ENCODE results near the gene EEF1AKMT2. TPM values are rescaled to one million over a fixed set of nuclear protein-coding genes. Genes with fewer than 3 reads are reported as not detected.
A peak's percentile ranks its signal among the peaks of the same experiment; 100 is the strongest.

Gene EEF1AKMT2
- total and polyA plus RNA-seq, 2 of the 13 experiments (the other 11 are each of a cell fraction or from before 2014, with no cell fraction given) = 11.3 to 19.3 TPM

DNA sequence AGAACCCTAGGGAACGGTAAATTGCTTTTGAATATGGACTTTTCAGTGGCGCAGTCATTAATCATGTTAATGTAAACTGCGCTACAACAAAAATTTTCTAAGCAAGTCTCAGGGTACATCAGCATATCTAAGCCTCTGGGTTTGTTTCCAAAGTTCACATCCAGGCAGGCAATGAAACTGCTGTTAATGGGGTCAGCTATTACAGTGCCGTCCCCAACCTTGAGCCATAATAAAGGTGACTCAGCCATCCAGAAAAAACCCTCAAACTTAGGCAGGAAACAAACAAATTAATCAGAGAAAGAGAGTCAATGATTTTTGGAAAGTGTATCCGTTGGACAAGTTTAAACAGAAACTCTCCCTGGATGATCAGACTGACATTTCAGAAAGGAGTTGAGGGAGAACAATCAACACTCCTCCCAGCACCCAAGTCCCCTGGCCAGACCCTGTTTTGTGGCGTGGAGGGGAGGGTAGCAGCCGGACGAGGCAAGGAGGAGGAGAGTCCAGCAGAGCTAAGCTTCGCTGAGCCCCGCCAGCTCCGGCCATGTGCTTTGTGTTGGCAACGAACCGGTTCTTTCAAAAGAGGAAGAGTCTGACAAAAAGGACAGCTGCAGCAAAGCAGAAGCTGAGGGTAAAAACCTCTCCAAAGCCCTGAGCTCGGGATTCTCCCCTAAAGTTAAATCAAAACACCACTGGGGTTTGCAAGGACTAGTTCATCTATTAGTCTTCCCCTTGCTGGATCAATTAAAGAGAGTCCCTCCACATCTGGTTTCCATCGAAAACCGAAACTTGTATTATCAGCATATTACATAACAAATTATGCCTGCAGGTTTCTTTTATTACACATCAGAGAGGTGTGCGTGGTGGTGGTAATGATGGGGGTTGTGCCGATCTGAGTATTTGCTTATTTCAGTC lies 51.1 kb downstream of the EEF1AKMT2 start (continued):
- no peak for TF ChIP-seq HOXA7 (CRISPR knock-in tag; IDR thresholded peaks at IDR 0.05)
- peak; percentile 68; the same call in 1 of the 2 replicates for TF ChIP-seq MIXL1 (CRISPR knock-in tag; IDR thresholded peaks at IDR 0.05)
- peak; percentile 47; the same call in 1 of the 2 replicates for TF ChIP-seq TBX2 (CRISPR knock-in tag; IDR thresholded peaks at IDR 0.05; ENCODE audit: borderline replicate concordance)
- TF ChIP-seq ZNF343 (CRISPR knock-in tag; IDR thresholded peaks at IDR 0.05) = no peak
- TF ChIP-seq ZNF138 (CRISPR knock-in tag; IDR thresholded peaks at IDR 0.05; ENCODE audit: low read depth) = no peak
- TF ChIP-seq EP300 (IDR thresholded peaks at IDR 0.05; ENCODE audit: low read depth in 2 of 2, low read length in 2 of 2) = peak in 1 of 2 experiments; percentile 29; a peak in 1 of 4 replicates
- no peak for TF ChIP-seq EP300 (CRISPR knock-in tag; IDR thresholded peaks at IDR 0.05; ENCODE audit: borderline replicate concordance)
- TF ChIP-seq, protein P1, sequence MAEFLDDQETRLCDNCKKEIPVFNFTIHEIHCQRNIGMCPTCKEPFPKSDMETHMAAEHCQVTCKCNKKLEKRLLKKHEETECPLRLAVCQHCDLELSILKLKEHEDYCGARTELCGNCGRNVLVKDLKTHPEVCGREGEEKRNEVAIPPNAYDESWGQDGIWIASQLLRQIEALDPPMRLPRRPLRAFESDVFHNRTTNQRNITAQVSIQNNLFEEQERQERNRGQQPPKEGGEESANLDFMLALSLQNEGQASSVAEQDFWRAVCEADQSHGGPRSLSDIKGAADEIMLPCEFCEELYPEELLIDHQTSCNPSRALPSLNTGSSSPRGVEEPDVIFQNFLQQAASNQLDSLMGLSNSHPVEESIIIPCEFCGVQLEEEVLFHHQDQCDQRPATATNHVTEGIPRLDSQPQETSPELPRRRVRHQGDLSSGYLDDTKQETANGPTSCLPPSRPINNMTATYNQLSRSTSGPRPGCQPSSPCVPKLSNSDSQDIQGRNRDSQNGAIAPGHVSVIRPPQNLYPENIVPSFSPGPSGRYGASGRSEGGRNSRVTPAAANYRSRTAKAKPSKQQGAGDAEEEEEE (CRISPR knock-in tag; IDR thresholded peaks at IDR 0.05; ENCODE audit: borderline replicate concordance) = no peak
- TF ChIP-seq, protein P2, sequence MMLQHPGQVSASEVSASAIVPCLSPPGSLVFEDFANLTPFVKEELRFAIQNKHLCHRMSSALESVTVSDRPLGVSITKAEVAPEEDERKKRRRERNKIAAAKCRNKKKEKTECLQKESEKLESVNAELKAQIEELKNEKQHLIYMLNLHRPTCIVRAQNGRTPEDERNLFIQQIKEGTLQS (CRISPR knock-in tag; IDR thresholded peaks at IDR 0.05) = peak; percentile 35; the same call in 1 of the 2 replicates
- no peak for TF ChIP-seq ELF1 (CRISPR knock-in tag; IDR thresholded peaks at IDR 0.05)
- TF ChIP-seq ZNF292 (CRISPR knock-in tag; IDR thresholded peaks at IDR 0.05; ENCODE audit: borderline replicate concordance, low read depth) = no peak
- TF ChIP-seq SMYD3 (CRISPR knock-in tag; IDR thresholded peaks at IDR 0.05) = no peak
- TF ChIP-seq ZNF550 (CRISPR knock-in tag; IDR thresholded peaks at IDR 0.05; ENCODE audit: borderline replicate concordance) = no peak
- no peak for TF ChIP-seq ZNF629 (CRISPR knock-in tag; conservative IDR thresholded peaks at IDR 0.05)
- no peak for TF ChIP-seq PHF20 (CRISPR knock-in tag; IDR thresholded peaks at IDR 0.05)
- peak; percentile 66 for TF ChIP-seq FOSL2 (CRISPR knock-in tag; IDR thresholded peaks at IDR 0.05)
- TF ChIP-seq, protein P3, sequence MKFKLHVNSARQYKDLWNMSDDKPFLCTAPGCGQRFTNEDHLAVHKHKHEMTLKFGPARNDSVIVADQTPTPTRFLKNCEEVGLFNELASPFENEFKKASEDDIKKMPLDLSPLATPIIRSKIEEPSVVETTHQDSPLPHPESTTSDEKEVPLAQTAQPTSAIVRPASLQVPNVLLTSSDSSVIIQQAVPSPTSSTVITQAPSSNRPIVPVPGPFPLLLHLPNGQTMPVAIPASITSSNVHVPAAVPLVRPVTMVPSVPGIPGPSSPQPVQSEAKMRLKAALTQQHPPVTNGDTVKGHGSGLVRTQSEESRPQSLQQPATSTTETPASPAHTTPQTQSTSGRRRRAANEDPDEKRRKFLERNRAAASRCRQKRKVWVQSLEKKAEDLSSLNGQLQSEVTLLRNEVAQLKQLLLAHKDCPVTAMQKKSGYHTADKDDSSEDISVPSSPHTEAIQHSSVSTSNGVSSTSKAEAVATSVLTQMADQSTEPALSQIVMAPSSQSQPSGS (CRISPR knock-in tag; IDR thresholded peaks at IDR 0.05) = no peak
- TF ChIP-seq ETV5 (CRISPR knock-in tag; IDR thresholded peaks at IDR 0.05; ENCODE audit: borderline replicate concordance) = peak; percentile 16; the same call in 1 of the 2 replicates
- TF ChIP-seq, protein P4, sequence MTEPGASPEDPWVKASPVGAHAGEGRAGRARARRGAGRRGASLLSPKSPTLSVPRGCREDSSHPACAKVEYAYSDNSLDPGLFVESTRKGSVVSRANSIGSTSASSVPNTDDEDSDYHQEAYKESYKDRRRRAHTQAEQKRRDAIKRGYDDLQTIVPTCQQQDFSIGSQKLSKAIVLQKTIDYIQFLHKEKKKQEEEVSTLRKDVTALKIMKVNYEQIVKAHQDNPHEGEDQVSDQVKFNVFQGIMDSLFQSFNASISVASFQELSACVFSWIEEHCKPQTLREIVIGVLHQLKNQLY (CRISPR knock-in tag; IDR thresholded peaks at IDR 0.05) = no peak
- TF ChIP-seq, protein P5, sequence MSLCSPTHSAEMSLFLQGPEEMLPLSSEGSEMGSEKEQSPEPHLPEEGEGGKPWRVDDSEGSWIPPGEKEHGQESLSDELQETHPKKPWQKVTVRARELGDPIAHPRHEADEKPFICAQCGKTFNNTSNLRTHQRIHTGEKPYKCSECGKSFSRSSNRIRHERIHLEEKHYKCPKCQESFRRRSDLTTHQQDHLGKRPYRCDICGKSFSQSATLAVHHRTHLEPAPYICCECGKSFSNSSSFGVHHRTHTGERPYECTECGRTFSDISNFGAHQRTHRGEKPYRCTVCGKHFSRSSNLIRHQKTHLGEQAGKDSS (CRISPR knock-in tag; IDR thresholded peaks at IDR 0.05; ENCODE audit: borderline replicate concordance, low read depth) = no peak
- TF ChIP-seq ZFAT (CRISPR knock-in tag; conservative IDR thresholded peaks at IDR 0.05) = no peak
- TF ChIP-seq, protein P6, sequence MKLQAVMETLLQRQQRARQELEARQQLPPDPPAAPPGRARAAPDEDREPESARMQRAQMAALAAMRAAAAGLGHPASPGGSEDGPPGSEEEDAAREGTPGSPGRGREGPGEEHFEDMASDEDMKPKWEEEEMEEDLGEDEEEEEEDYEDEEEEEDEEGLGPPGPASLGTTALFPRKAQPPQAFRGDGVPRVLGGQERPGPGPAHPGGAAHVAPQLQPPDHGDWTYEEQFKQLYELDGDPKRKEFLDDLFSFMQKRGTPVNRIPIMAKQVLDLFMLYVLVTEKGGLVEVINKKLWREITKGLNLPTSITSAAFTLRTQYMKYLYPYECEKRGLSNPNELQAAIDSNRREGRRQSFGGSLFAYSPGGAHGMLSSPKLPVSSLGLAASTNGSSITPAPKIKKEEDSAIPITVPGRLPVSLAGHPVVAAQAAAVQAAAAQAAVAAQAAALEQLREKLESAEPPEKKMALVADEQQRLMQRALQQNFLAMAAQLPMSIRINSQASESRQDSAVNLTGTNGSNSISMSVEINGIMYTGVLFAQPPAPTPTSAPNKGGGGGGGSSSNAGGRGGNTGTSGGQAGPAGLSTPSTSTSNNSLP (IDR thresholded peaks at IDR 0.05; ENCODE audit: low read depth, low read length) = peak; percentile 62
